HG02642 (cell line): ENCODE results near the gene PPP2R1A.
"Not testable (repeated sequence)": the region's sequence is repeated elsewhere in the genome, so short reads cannot be mapped to it uniquely, and the experiment has no call there.

Experiments
- ATAC-seq: cut with Tn5 transposase; IDR thresholded peaks from one replicate; pipeline ENCODE4 v1.9.1; 2021; ENCODE audit warnings: mild to moderate bottlenecking; ENCODE audit not compliant: unreplicated experiment, poor library complexity

The PPP2R1A gene

GRCh38 chr19:52200044-52200443 is 10.2 kb downstream of the PPP2R1A start:
- no peak for ATAC-seq

GRCh38 chr19:52200755-52201391 is 11.0 kb downstream of the PPP2R1A start:
- not testable (repeated sequence) for ATAC-seq

GRCh38 chr19:52206481-52206880 is 16.6 kb downstream of the PPP2R1A start:
- ATAC-seq: no peak

- ATAC-seq: no peak
Measured at GRCh38 chr19:52211203-52211602, 21.4 kb downstream of the PPP2R1A start.

- no peak for ATAC-seq
Measured at GRCh38 chr19:52211926-52212571, 22.2 kb downstream of the PPP2R1A start.

GRCh38 chr19:52212572-52213255 is 22.9 kb downstream of the PPP2R1A start:
- no peak for ATAC-seq

GRCh38 chr19:52214241-52214640 is 24.4 kb downstream of the PPP2R1A start:
- ATAC-seq: no peak

- no peak for ATAC-seq
Measured at GRCh38 chr19:52216401-52216800, 26.5 kb downstream of the PPP2R1A start.

GRCh38 chr19:52217576-52217975 is 27.7 kb downstream of the PPP2R1A start:
- no peak for ATAC-seq

GRCh38 chr19:52219611-52220010 is 29.8 kb downstream of the PPP2R1A start:
- no peak for ATAC-seq

- ATAC-seq: no peak
Measured at GRCh38 chr19:52221031-52221430, 31.2 kb downstream of the PPP2R1A start.

GRCh38 chr19:52221831-52222375 is 32.1 kb downstream of the PPP2R1A start:
- ATAC-seq: no peak

GRCh38 chr19:52224211-52224610 is 34.4 kb downstream of the PPP2R1A start:
- no peak for ATAC-seq

- no peak for ATAC-seq
Measured at GRCh38 chr19:52226652-52227051, 36.8 kb downstream of the PPP2R1A start.

GRCh38 chr19:52227196-52227940 is 37.5 kb downstream of the PPP2R1A start:
- ATAC-seq: no peak

- no peak for ATAC-seq
Measured at GRCh38 chr19:52227980-52228379, 38.1 kb downstream of the PPP2R1A start.

GRCh38 chr19:52229524-52229923 is 39.7 kb downstream of the PPP2R1A start:
- ATAC-seq: no peak

GRCh38 chr19:52230685-52231084 is 40.8 kb downstream of the PPP2R1A start:
- ATAC-seq: no peak

- no peak for ATAC-seq
Measured at GRCh38 chr19:52231154-52231910, 41.5 kb downstream of the PPP2R1A start.

- ATAC-seq: no peak
Measured at GRCh38 chr19:52234406-52234805, 44.6 kb downstream of the PPP2R1A start.
